ENCODE measurements around the gene TMPRSS11E. TPM values are rescaled to one million over a fixed set of nuclear protein-coding genes. Genes with fewer than 3 reads are reported as not detected.
"Not testable (repeated sequence)": the region's sequence is repeated elsewhere in the genome, so short reads cannot be mapped to it uniquely, and the experiment has no call there.

Gene TMPRSS11E
- total and polyA plus RNA-seq, 3 experiments from 2014 or later, result 0.15 to 0.18 TPM; not detected in 1

DNA sequence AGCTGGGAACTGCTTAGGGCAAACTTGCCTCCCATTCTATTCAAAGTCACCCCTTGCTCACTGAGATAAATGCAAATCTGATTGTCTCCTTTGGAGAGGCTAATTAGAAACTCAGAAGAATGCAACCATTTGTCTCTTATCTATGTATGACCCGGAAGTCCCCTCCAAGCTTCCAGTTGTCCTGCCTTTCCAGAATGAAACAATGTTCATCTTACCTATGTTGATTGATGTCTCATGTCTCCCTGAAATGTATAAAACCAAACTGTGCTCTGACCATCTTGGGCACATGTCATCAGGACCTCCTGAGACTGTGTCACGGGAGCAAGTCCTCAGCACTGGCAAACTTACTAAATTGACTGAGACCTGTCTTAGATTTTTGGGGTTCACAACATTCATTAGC, 37.1 kb upstream of the TMPRSS11E start:
- no peak for DNase-seq
- H3K36me3 Mint-ChIP-seq, result peaks cover 0 to 2% (median 0%) of the 10 kb centered on the region in 3 donors
- H3K27ac Mint-ChIP-seq, result no peak overlapping the region
- Histone ChIP-seq H3K4me3 (ENCODE audit: low read length) (no peak overlapping the region), H3K36me3 (ENCODE audit: insufficient read depth, low read length) (no peaks in the 10 kb centered on the region), H3K4me1 (ENCODE audit: insufficient read depth, low read length) (no peaks in the 10 kb centered on the region), H3K27ac (ENCODE audit: low read depth, low read length) (no peak overlapping the region), H3K9me3 (ENCODE audit: low read length) (no peaks in the 10 kb centered on the region), H3K27me3 (ENCODE audit: insufficient read depth, low read length, poor library complexity, severe bottlenecking) (no peaks in the 10 kb centered on the region)
- ChIA-PET POLR2A (no interaction called here), CTCF (interaction anchor here (1.2 kb wide), 1 partner anchor 31 kb away, joined by 4 read pairs; no protein-coding TSS in a partner anchor)
- no peak overlapping the region for H3K4me3 Mint-ChIP-seq
- H3K4me1 Mint-ChIP-seq, result no peaks in the 10 kb centered on the region
- peaks cover 0 to 3% of the 10 kb centered on the region in 2 donors for H3K27me3 Mint-ChIP-seq
- no peaks in the 10 kb centered on the region for H3K9me3 Mint-ChIP-seq

DNA sequence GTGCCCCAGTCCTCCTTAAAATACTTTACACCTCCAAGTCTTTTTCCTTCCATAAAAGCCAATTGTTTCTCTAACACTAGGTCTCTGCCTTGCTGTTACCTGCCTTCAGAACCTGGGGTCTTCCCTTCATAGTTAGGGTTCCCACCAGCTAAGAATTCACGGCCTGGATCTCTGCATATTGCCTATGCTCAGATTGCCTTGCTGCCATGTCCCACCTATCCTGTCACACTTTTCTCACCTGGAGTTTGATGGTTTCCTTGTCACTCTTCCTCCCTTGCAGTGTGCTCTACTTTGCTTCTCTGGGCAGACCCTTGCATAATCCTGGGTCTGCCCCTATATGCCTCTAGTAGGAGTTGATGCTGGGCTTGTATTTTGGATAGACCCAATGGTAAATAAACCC, 36.6 kb upstream of the TMPRSS11E start:
- ChIA-PET CTCF (interaction anchor here (1.2 kb wide), 1 partner anchor 31 kb away, joined by 4 read pairs; no protein-coding TSS in a partner anchor), POLR2A (no interaction called here)
- Mint-ChIP-seq H3K4me1 (no peaks in the 10 kb centered on the region), H3K4me3 (no peak overlapping the region), H3K27ac (peak overlapping the region in 1 of 8 donors; percentile 26), H3K27me3 (peaks cover 0 to 3% of the 10 kb centered on the region in 2 donors), H3K36me3 (peaks cover 0 to 2% (median 0%) of the 10 kb centered on the region in 3 donors), H3K9me3 (no peaks in the 10 kb centered on the region)
- Histone ChIP-seq H3K27me3 (ENCODE audit: insufficient read depth, low read length, poor library complexity, severe bottlenecking) (no peaks in the 10 kb centered on the region), H3K36me3 (ENCODE audit: insufficient read depth, low read length) (no peaks in the 10 kb centered on the region), H3K27ac (ENCODE audit: low read depth, low read length) (no peak overlapping the region), H3K4me1 (ENCODE audit: insufficient read depth, low read length) (no peaks in the 10 kb centered on the region), H3K9me3 (ENCODE audit: low read length) (no peaks in the 10 kb centered on the region), H3K4me3 (ENCODE audit: low read length) (no peak overlapping the region)
- no peak for DNase-seq

DNA sequence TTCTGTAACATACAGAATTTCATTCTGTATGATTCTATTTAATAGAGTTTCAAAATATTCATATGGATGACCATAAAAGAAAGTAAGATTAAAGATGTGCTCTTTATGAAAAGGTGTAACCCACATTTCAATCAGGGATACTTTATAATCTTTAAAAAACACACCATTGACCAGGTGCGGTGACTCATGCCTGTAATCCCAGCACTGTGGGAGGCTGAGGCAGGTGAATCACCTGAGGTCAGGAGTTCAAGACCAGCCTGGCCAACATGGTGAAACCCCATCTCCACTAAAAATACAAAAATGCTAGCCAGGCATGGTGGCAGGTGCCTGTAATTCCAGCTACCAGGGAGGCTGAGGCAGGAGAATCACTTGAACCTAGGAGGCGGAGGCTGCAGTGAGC, 35.2 kb upstream of the TMPRSS11E start:
- H3K4me1 ChIP-seq (ENCODE audit: insufficient read depth, low read length); H3K9me3 Mint-ChIP-seq; H3K4me1 Mint-ChIP-seq; H3K27ac Mint-ChIP-seq; DNase-seq; H3K4me3 Mint-ChIP-seq; H3K4me3 ChIP-seq (ENCODE audit: low read length); H3K27ac ChIP-seq (ENCODE audit: low read depth, low read length); H3K27me3 Mint-ChIP-seq; H3K36me3 ChIP-seq (ENCODE audit: insufficient read depth, low read length); POLR2A ChIA-PET; H3K27me3 ChIP-seq (ENCODE audit: insufficient read depth, low read length, poor library complexity, severe bottlenecking); H3K36me3 Mint-ChIP-seq; CTCF ChIA-PET; H3K9me3 ChIP-seq (ENCODE audit: low read length): not testable (repeated sequence)

DNA sequence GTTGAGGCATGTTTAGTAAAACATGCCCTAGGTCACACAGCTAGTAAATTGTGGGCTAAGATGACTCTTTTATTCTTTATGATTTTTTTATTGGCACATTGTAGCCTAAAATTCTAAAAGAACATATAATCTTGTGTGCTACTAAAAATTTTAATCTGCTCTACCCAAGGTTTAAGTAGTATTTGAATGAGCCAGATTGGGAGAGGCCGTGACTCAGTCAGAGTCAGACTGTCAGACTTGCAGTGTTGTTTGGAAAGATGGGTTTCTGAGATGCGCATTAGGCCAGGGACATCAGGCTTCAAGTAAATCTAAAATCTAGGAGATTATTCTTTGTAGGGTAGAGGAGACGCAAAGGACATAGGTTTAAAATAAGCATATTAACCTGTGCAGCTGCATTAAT, 30.7 kb upstream of the TMPRSS11E start:
- Histone ChIP-seq H3K4me3 (ENCODE audit: low read length) (no peak overlapping the region), H3K27ac (ENCODE audit: low read depth, low read length) (no peak overlapping the region), H3K4me1 (ENCODE audit: insufficient read depth, low read length) (no peaks in the 10 kb centered on the region), H3K9me3 (ENCODE audit: low read length) (no peaks in the 10 kb centered on the region), H3K27me3 (ENCODE audit: insufficient read depth, low read length, poor library complexity, severe bottlenecking) (no peaks in the 10 kb centered on the region), H3K36me3 (ENCODE audit: insufficient read depth, low read length) (no peaks in the 10 kb centered on the region)
- POLR2A ChIA-PET, result no interaction called here
- Mint-ChIP-seq H3K27me3 (peaks cover 0 to 3% of the 10 kb centered on the region in 2 donors), H3K4me1 (no peaks in the 10 kb centered on the region), H3K27ac (no peak overlapping the region), H3K36me3 (peaks cover 0 to 9% (median 0%) of the 10 kb centered on the region in 3 donors), H3K4me3 (no peak overlapping the region), H3K9me3 (peaks cover 0 to 5% (median 4%) of the 10 kb centered on the region in 5 donors)
- CTCF ChIA-PET, result no interaction called here
- DNase-seq, result no peak

DNA sequence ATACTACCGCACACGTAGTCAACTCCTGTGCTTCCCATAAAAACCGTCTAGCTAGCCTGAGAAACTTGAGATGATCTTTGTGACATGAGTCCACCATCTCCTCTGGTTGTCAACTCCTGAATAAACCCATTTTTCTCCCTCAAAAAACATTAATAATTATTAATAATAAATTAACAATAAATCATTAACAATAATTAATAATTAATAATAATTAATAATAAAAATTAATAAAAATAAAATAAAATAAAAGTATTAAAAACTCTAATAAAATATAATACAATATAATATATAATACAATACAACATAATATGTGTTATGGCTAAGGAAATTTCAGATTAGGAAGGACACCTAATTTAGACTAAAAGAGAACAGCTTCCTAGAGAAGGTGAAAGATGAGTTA, 20.7 kb upstream of the TMPRSS11E start:
- H3K9me3 Mint-ChIP-seq, result peaks cover 0 to 8% (median 4%) of the 10 kb centered on the region in 5 donors
- H3K27me3 ChIP-seq (ENCODE audit: insufficient read depth, low read length, poor library complexity, severe bottlenecking), result no peaks in the 10 kb centered on the region
- ChIA-PET POLR2A (no interaction called here), CTCF (no interaction called here)
- H3K4me1 ChIP-seq (ENCODE audit: insufficient read depth, low read length), result no peaks in the 10 kb centered on the region
- H3K9me3 ChIP-seq (ENCODE audit: low read length), result no peaks in the 10 kb centered on the region
- DNase-seq, result no peak
- H3K4me1 Mint-ChIP-seq, result peaks cover 0 to 12% (median 0%) of the 10 kb centered on the region in 3 donors
- H3K27ac ChIP-seq (ENCODE audit: low read depth, low read length), result no peak overlapping the region
- no peaks in the 10 kb centered on the region for H3K36me3 ChIP-seq (ENCODE audit: insufficient read depth, low read length)
- H3K27ac Mint-ChIP-seq, result no peak overlapping the region
- H3K4me3 Mint-ChIP-seq, result no peak overlapping the region
- peaks cover 0 to 11% (median 0%) of the 10 kb centered on the region in 3 donors for H3K36me3 Mint-ChIP-seq
- no peak overlapping the region for H3K4me3 ChIP-seq (ENCODE audit: low read length)
- H3K27me3 Mint-ChIP-seq, result no peaks in the 10 kb centered on the region

DNA sequence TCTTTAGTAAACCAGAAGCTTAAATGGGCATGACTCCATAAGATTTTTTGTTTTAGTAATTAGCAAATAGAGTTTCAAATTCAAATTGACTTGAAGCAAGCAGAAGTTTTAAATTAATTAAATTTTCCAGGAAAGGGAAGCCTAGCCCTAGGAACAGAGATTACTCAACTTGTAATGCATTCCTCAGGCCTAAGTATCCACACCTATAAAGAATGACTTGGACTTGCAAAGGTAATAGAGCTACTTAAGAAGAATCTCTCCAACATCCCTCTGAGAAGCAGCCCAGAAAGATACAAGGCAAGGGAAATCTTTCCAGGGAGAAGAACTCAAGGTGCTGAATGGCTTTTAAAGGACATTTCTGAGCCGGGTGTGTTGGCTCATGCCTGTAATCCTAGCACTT, 16.9 kb upstream of the TMPRSS11E start:
- CTCF ChIA-PET, result interaction anchor here (1.0 kb wide), 1 partner anchor 54 kb away, joined by 3 read pairs; no protein-coding TSS in a partner anchor
- Histone ChIP-seq H3K36me3 (ENCODE audit: insufficient read depth, low read length) (no peaks in the 10 kb centered on the region), H3K4me1 (ENCODE audit: insufficient read depth, low read length) (peaks cover 1% of the 10 kb centered on the region), H3K27ac (ENCODE audit: low read depth, low read length) (no peak overlapping the region), H3K27me3 (ENCODE audit: insufficient read depth, low read length, poor library complexity, severe bottlenecking) (no peaks in the 10 kb centered on the region), H3K9me3 (ENCODE audit: low read length) (no peaks in the 10 kb centered on the region), H3K4me3 (ENCODE audit: low read length) (no peak overlapping the region)
- Mint-ChIP-seq H3K27ac (peak overlapping the region in 1 of 8 donors; percentile 58), H3K27me3 (no peaks in the 10 kb centered on the region), H3K4me1 (peaks cover 6 to 26% (median 11%) of the 10 kb centered on the region in 3 donors), H3K36me3 (peaks cover 0 to 3% (median 0%) of the 10 kb centered on the region in 3 donors), H3K4me3 (no peak overlapping the region), H3K9me3 (peaks cover 0 to 4% (median 0%) of the 10 kb centered on the region in 5 donors)
- POLR2A ChIA-PET, result no interaction called here
- DNase-seq, result no peak

DNA sequence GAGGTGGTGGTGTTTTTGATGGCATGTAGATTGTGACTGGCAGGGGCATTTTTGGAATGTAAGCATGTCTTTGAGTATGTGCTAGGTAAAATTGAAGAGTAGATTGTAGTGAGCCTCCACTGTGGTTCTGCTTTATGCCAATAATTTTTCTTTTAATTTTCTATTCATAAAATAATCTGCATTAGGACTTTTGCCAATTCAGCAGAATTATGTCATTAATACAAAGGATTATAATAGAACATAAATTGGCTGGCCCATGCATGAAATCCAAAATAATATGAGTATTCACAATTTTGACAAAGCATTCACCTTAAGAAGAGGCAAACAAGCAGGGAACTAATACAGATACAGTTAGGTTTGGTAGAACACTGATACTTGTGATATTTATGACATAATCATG, 14.9 kb upstream of the TMPRSS11E start:
- Mint-ChIP-seq H3K4me3 (no peak overlapping the region), H3K4me1 (peaks cover 15 to 46% (median 29%) of the 10 kb centered on the region in 3 donors), H3K36me3 (peaks cover 0 to 8% (median 0%) of the 10 kb centered on the region in 3 donors), H3K9me3 (peaks cover 0 to 4% (median 0%) of the 10 kb centered on the region in 5 donors), H3K27ac (no peak overlapping the region), H3K27me3 (no peaks in the 10 kb centered on the region)
- no peak overlapping the region for H3K27ac ChIP-seq (ENCODE audit: low read depth, low read length)
- no peak for DNase-seq
- H3K27me3 ChIP-seq (ENCODE audit: insufficient read depth, low read length, poor library complexity, severe bottlenecking), result no peaks in the 10 kb centered on the region
- peaks cover 15% of the 10 kb centered on the region for H3K4me1 ChIP-seq (ENCODE audit: insufficient read depth, low read length)
- no peaks in the 10 kb centered on the region for H3K9me3 ChIP-seq (ENCODE audit: low read length)
- H3K4me3 ChIP-seq (ENCODE audit: low read length), result no peak overlapping the region
- POLR2A ChIA-PET, result no interaction called here
- no peaks in the 10 kb centered on the region for H3K36me3 ChIP-seq (ENCODE audit: insufficient read depth, low read length)
- CTCF ChIA-PET, result interaction anchor here (0.9 kb wide), 1 partner anchor 56 kb away, joined by 3 read pairs; no protein-coding TSS in a partner anchor

DNA sequence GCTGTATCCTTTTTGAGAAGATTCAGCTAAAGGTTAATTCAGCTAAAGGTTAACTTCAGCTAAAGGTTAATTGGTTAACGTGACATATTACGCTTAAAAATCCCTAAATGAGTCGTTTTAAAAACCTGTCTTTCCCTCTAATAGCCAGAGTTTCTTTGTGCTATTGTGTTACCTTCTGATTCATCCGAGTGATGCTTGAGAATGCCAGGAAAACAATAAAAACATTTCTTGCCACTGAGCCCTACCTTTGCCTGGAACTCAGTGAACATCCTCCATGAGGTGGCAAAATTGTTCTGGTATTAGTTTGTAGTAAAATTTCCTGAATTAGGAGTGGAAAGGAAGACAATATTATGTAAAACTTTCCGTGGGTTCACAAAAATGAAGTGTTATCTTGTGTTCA, 13.7 kb upstream of the TMPRSS11E start:
- H3K36me3 Mint-ChIP-seq, result peaks cover 0 to 13% (median 0%) of the 10 kb centered on the region in 3 donors
- Histone ChIP-seq H3K36me3 (ENCODE audit: insufficient read depth, low read length) (no peaks in the 10 kb centered on the region), H3K9me3 (ENCODE audit: low read length) (no peaks in the 10 kb centered on the region), H3K27me3 (ENCODE audit: insufficient read depth, low read length, poor library complexity, severe bottlenecking) (no peaks in the 10 kb centered on the region), H3K4me3 (ENCODE audit: low read length) (no peak overlapping the region), H3K27ac (ENCODE audit: low read depth, low read length) (no peak overlapping the region), H3K4me1 (ENCODE audit: insufficient read depth, low read length) (peaks cover 15% of the 10 kb centered on the region)
- ChIA-PET POLR2A (no interaction called here), CTCF (no interaction called here)
- H3K27me3 Mint-ChIP-seq, result no peaks in the 10 kb centered on the region
- peaks cover 21 to 51% (median 39%) of the 10 kb centered on the region in 3 donors for H3K4me1 Mint-ChIP-seq
- no peak overlapping the region for H3K4me3 Mint-ChIP-seq
- H3K9me3 Mint-ChIP-seq, result peaks cover 0 to 4% (median 0%) of the 10 kb centered on the region in 5 donors
- H3K27ac Mint-ChIP-seq, result no peak overlapping the region
- no peak for DNase-seq
